ENCODE results near the gene HABP2. TPM values are rescaled to one million over a fixed set of nuclear protein-coding genes. Genes with fewer than 3 reads are reported as not detected.

HABP2 gene
- total RNA-seq, 4 donors from 2014 or later: under 0.01 to 0.09 TPM; not detected in 2

GRCh38 chr10:113565364-113565763 lies 12.5 kb downstream of the HABP2 start:
- no peak overlapping the region for H3K27ac ChIP-seq
- no peaks in the 10 kb centered on the region for H3K36me3 ChIP-seq
- 0 to 10% methylated on average over 1 of the region's 1 CpG for WGBS, 2 donors
- intact Hi-C loops (cut with DNase I): no loop called here
- peaks cover 0 to 5% (median 0%) of the 10 kb centered on the region in 4 donors for H3K27me3 ChIP-seq
- TF ChIP-seq POLR2A (IDR thresholded peaks at IDR 0.05) (no peak), CTCF (IDR thresholded peaks at IDR 0.05) (no peak)
- no peak overlapping the region for H3K4me3 ChIP-seq
- peaks cover 0 to 15% (median 6%) of the 10 kb centered on the region in 3 donors for H3K4me1 ChIP-seq
- H3K9me3 ChIP-seq: no peaks in the 10 kb centered on the region
- DNase-seq: no peak

- WGBS, 2 donors: 59 to 61% methylated on average over 6 of the region's 6 CpGs
- no peak overlapping the region for H3K4me3 ChIP-seq
- H3K27me3 ChIP-seq: peaks cover 0 to 5% (median 0%) of the 10 kb centered on the region in 4 donors
- no peaks in the 10 kb centered on the region for H3K36me3 ChIP-seq
- H3K27ac ChIP-seq: no peak overlapping the region
- peaks cover 0 to 15% (median 6%) of the 10 kb centered on the region in 3 donors for H3K4me1 ChIP-seq
- DNase-seq: no peak
- intact Hi-C loops (cut with DNase I): no loop called here
- TF ChIP-seq CTCF (IDR thresholded peaks at IDR 0.05) (no peak), POLR2A (IDR thresholded peaks at IDR 0.05) (no peak)
- no peaks in the 10 kb centered on the region for H3K9me3 ChIP-seq
Observed at GRCh38 chr10:113566888-113567287, 14.0 kb downstream of the HABP2 start.

- 53% methylated on average over 4 of the region's 8 CpGs; no CpG with 5 or more reads in 1 of the 2 donors for WGBS, 2 donors
- no peak for DNase-seq
- no peak overlapping the region for H3K27ac ChIP-seq
- TF ChIP-seq CTCF (IDR thresholded peaks at IDR 0.05) (no peak), POLR2A (IDR thresholded peaks at IDR 0.05) (no peak)
- H3K36me3 ChIP-seq: no peaks in the 10 kb centered on the region
- H3K4me1 ChIP-seq: peaks cover 0 to 10% (median 0%) of the 10 kb centered on the region in 3 donors
- peaks cover 0 to 5% (median 0%) of the 10 kb centered on the region in 4 donors for H3K27me3 ChIP-seq
- H3K4me3 ChIP-seq: no peak overlapping the region
- H3K9me3 ChIP-seq: no peaks in the 10 kb centered on the region
- intact Hi-C loops (cut with DNase I): no loop called here
Observed at GRCh38 chr10:113569576-113569975, 16.7 kb downstream of the HABP2 start.

GRCh38 chr10:113572520-113573290 lies 19.9 kb downstream of the HABP2 start:
- WGBS, 2 donors: 24% methylated on average over 10 to 11 of the region's 11 CpGs
- Histone ChIP-seq H3K4me1 (peaks cover 0 to 4% (median 0%) of the 10 kb centered on the region in 3 donors), H3K27ac (no peak overlapping the region), H3K36me3 (no peaks in the 10 kb centered on the region), H3K4me3 (no peak overlapping the region), H3K27me3 (peaks cover 0 to 10% (median 0%) of the 10 kb centered on the region in 4 donors), H3K9me3 (no peaks in the 10 kb centered on the region)
- intact Hi-C loops (cut with DNase I): no loop called here
- no peak for DNase-seq
- TF ChIP-seq POLR2A (IDR thresholded peaks at IDR 0.05) (no peak), CTCF (IDR thresholded peaks at IDR 0.05) (no peak)

- DNase-seq: no peak
- intact Hi-C loops (cut with DNase I): no loop called here
- H3K9me3 ChIP-seq: no peaks in the 10 kb centered on the region
- no peaks in the 10 kb centered on the region for H3K36me3 ChIP-seq
- H3K4me3 ChIP-seq: no peak overlapping the region
- peaks cover 0 to 15% (median 0%) of the 10 kb centered on the region in 4 donors for H3K27me3 ChIP-seq
- H3K27ac ChIP-seq: no peak overlapping the region
- peaks cover 0 to 4% (median 0%) of the 10 kb centered on the region in 3 donors for H3K4me1 ChIP-seq
- no peak for TF ChIP-seq POLR2A (IDR thresholded peaks at IDR 0.05)
- no peak for TF ChIP-seq CTCF (IDR thresholded peaks at IDR 0.05)
- WGBS, 2 donors: 75 to 100% methylated on average over 1 of the region's 1 CpG
Observed at GRCh38 chr10:113573368-113573767, 20.5 kb downstream of the HABP2 start.
